SH-SY5Y (cell line): ENCODE results near the gene SNX15.

Source experiments
- GATA2 ChIP-seq: IDR thresholded peaks from 2 replicates; pipeline ENCODE4 v1.6.1; 2011; ENCODE audit warnings: mild to moderate bottlenecking, low read depth, low read length
- GATA3 ChIP-seq: IDR thresholded peaks from 2 replicates; pipeline ENCODE4 v1.6.1; 2011; ENCODE audit warnings: low read depth, mild to moderate bottlenecking, low read length, moderate library complexity

GRCh38 chr11:65083834-65084597, 56.8 kb downstream of the SNX15 start, which contains the start of the genes CDCA5 and ZFPL1:
- no peak for TF ChIP-seq GATA2
- TF ChIP-seq GATA3: no peak
